HepG2 (cell line): ENCODE data around the gene KIAA1755. TPM values are rescaled to one million over a fixed set of nuclear protein-coding genes. Genes with fewer than 3 reads are reported as not detected.

ENCODE experiments used
- CEBPB ChIP-seq: IDR thresholded peaks from 2 replicates; pipeline ENCODE4 v1.6.1; 2011; ENCODE audit warnings: low read depth, low read length, improper control_type of control experiment, borderline replicate concordance
- CEBPG ChIP-seq: IDR thresholded peaks from 2 replicates; pipeline ENCODE4 v1.6.1; 2016
- ELF3 ChIP-seq: IDR thresholded peaks from 2 replicates; pipeline ENCODE4 v1.6.1; 2016; ENCODE audit warnings: missing genetic modification reagents, missing compliant biosample characterization
- FOXA3 ChIP-seq: IDR thresholded peaks from 2 replicates; pipeline ENCODE4 v1.6.1; 2016; ENCODE audit warnings: missing genetic modification reagents, missing compliant biosample characterization
- IRF2 ChIP-seq: IDR thresholded peaks from 2 replicates; pipeline ENCODE4 v1.6.1; 2018; ENCODE audit warnings: missing genetic modification reagents, missing compliant biosample characterization
- JUNB ChIP-seq: sonication (generic); formaldehyde crosslinking; IDR thresholded peaks from 2 replicates; pipeline ENCODE4 v1.8.0; 2022; ENCODE audit warnings: missing genetic modification reagents, mild to moderate bottlenecking, borderline replicate concordance
- MTA3 ChIP-seq: sonication (generic); formaldehyde crosslinking; IDR thresholded peaks from 2 replicates; pipeline ENCODE4 v1.4.0; 2020; ENCODE audit warnings: missing genetic modification reagents
- NFATC3 ChIP-seq: sonication (generic); formaldehyde crosslinking; IDR thresholded peaks from 2 replicates; pipeline ENCODE4 v1.5.1; 2020; ENCODE audit warnings: mild to moderate bottlenecking, missing genetic modification reagents
- PPARG ChIP-seq: conservative IDR thresholded peaks from 2 replicates; pipeline ENCODE4 v1.6.1; 2016; ENCODE audit warnings: missing biosample characterization, missing genetic modification reagents
- RXRB ChIP-seq: IDR thresholded peaks from 2 replicates; pipeline ENCODE4 v1.6.1; 2016; ENCODE audit warnings: borderline replicate concordance, missing genetic modification reagents, missing compliant biosample characterization
- STAG1 ChIP-seq: sonication (generic); formaldehyde crosslinking; IDR thresholded peaks from 2 replicates; pipeline ENCODE4 v1.4.0; 2020; ENCODE audit warnings: missing genetic modification reagents
- ZNF251 ChIP-seq: sonication (generic); formaldehyde crosslinking; IDR thresholded peaks from 2 replicates; pipeline ENCODE4 v1.9.0; 2021; ENCODE audit warnings: mild to moderate bottlenecking, missing genetic modification reagents
- ZNF558 ChIP-seq: sonication (generic); formaldehyde crosslinking; IDR thresholded peaks from 2 replicates; pipeline ENCODE4 v1.9.0; 2022; ENCODE audit warnings: mild to moderate bottlenecking, missing genetic modification reagents, borderline replicate concordance
- ZNF75D ChIP-seq: sonication (generic); formaldehyde crosslinking; IDR thresholded peaks from 2 replicates; pipeline ENCODE4 v1.8.1; 2023; ENCODE audit warnings: missing genetic modification reagents, mild to moderate bottlenecking, borderline replicate concordance
- ZNF782 ChIP-seq: sonication (generic); formaldehyde crosslinking; IDR thresholded peaks from 2 replicates; pipeline ENCODE4 v1.4.0; 2020; ENCODE audit warnings: missing genetic modification reagents, mild to moderate bottlenecking, borderline replicate concordance
- ZNF792 ChIP-seq: IDR thresholded peaks from 2 replicates; pipeline ENCODE4 v1.6.1; 2016
- polyA plus RNA-seq, 8 experiments: library from polyadenylated mRNA; depleted of rRNA in 3 of 8; stranded (reverse) in 7 of 8; unstranded in 1 of 8; fragments of >200 nt; fragmentation: Illumina TruSeq in 4 of 8; extraction: Trizol in 4 of 8; gene quantifications; 2 replicates each; pipeline versions ENCODE4 v1.2.1 to v1.2.3, GENCODE V29; 2011 to 2016; ENCODE audit warnings: low read depth in 4 of 8, missing spikeins in 1 of 8, mixed read lengths in 1 of 8; ENCODE audit not compliant: insufficient read depth in 1 of 8
- total RNA-seq, 5 experiments: library from RNA; depleted of rRNA; stranded (reverse); fragments of >200 nt; fragmentation: Illumina TruSeq; extraction: Trizol; gene quantifications; 2 replicates each; pipeline ENCODE4 v1.2.3, GENCODE V29; 2016; ENCODE audit warnings: low read depth in 1 of 5
- TF ChIP-seq, protein P1 (sequence below): sonication (generic); formaldehyde crosslinking; IDR thresholded peaks from 2 replicates; pipeline ENCODE4 v1.8.1; 2022; ENCODE audit warnings: low read depth, mild to moderate bottlenecking, missing genetic modification reagents
- TF ChIP-seq, protein P2 (sequence below): sonication (generic); formaldehyde crosslinking; IDR thresholded peaks from 2 replicates; pipeline ENCODE4 v1.5.1; 2020; ENCODE audit warnings: missing genetic modification reagents, mild to moderate bottlenecking, borderline replicate concordance
- TF ChIP-seq, protein P3 (sequence below): IDR thresholded peaks from 2 replicates; pipeline ENCODE4 v1.6.1; 2012; ENCODE audit warnings: low read depth, low read length, improper control_type of control experiment
- TF ChIP-seq, protein P4 (sequence below): sonication (generic); formaldehyde crosslinking; IDR thresholded peaks from 2 replicates; pipeline ENCODE4 v1.5.0; 2020; ENCODE audit warnings: mild to moderate bottlenecking, missing genetic modification reagents

Gene KIAA1755
- total and polyA plus RNA-seq, 2 of the 13 experiments (the other 11 are each of a cell fraction or from before 2014, with no cell fraction given) = 0.04 TPM; not detected in 1

DNA sequence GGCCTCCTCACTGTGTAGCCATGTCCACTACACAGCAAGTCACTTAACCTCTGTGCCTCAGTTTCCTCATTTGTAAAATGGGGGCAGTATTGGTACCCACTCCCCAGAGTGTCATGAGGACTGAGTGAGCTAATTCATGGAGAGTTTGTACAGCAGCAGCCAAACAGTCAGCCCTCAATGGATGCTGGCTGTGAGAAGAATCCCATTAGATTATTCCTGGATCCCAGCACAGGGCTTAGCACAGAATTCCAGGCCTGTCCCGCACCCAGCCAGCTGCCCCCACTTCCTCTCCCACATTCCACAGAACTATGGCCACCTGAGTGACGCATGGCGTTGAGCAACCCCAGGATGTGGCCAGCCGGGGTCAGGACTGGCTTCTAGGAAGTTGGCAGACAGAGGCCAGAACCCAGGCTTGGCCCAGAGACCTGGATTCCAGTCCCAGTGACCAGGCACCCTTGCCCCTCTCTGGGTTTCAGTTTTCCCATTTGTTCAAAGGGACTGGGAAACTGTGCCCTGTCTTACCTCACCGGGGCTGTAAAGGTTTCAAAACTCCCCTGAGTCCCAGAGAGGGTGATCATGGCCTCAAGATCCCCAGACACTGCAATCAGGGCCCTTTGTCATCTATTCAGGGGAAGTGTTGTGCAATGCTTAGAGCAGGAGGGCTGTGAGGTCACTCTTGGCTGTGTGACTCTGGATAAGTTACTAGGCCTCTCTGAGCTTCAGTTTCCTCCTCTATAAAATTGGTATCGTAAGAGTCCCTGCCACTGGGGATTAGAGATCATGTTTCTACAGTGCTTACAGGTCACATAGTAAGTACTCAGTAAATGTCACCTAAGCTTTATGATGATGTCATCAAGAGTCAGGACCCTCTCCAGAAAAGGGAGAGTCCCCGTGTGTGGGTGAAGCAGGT lies 92.4 kb downstream of the KIAA1755 start (continued):
- TF ChIP-seq ZNF558 (CRISPR knock-in tag) (no peak), MTA3 (CRISPR knock-in tag) (no peak), ZNF75D (CRISPR knock-in tag) (no peak), ZNF251 (CRISPR knock-in tag) (no peak), STAG1 (CRISPR knock-in tag) (peak; percentile 33), ZNF792 (CRISPR knock-in tag) (peak; percentile 39; the same call in 1 of the 2 replicates), ELF3 (peak; percentile 94), IRF2 (CRISPR knock-in tag) (no peak), JUNB (no peak), FOXA3 (CRISPR knock-in tag) (peak; percentile 74; the same call in 1 of the 2 replicates), CEBPG (CRISPR knock-in tag) (peak; percentile 94), ZNF782 (no peak), CEBPB (peak; percentile 96), PPARG (CRISPR knock-in tag) (no peak), RXRB (CRISPR knock-in tag) (peak; percentile 88; the same call in 1 of the 2 replicates), NFATC3 (CRISPR knock-in tag) (no peak)
- TF ChIP-seq, protein P1, sequence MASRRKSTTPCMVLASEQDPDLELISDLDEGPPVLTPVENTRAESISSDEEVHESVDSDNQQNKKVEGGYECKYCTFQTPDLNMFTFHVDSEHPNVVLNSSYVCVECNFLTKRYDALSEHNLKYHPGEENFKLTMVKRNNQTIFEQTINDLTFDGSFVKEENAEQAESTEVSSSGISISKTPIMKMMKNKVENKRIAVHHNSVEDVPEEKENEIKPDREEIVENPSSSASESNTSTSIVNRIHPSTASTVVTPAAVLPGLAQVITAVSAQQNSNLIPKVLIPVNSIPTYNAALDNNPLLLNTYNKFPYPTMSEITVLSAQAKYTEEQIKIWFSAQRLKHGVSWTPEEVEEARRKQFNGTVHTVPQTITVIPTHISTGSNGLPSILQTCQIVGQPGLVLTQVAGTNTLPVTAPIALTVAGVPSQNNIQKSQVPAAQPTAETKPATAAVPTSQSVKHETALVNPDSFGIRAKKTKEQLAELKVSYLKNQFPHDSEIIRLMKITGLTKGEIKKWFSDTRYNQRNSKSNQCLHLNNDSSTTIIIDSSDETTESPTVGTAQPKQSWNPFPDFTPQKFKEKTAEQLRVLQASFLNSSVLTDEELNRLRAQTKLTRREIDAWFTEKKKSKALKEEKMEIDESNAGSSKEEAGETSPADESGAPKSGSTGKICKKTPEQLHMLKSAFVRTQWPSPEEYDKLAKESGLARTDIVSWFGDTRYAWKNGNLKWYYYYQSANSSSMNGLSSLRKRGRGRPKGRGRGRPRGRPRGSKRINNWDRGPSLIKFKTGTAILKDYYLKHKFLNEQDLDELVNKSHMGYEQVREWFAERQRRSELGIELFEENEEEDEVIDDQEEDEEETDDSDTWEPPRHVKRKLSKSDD (CRISPR knock-in tag) = no peak
- TF ChIP-seq, protein P2, sequence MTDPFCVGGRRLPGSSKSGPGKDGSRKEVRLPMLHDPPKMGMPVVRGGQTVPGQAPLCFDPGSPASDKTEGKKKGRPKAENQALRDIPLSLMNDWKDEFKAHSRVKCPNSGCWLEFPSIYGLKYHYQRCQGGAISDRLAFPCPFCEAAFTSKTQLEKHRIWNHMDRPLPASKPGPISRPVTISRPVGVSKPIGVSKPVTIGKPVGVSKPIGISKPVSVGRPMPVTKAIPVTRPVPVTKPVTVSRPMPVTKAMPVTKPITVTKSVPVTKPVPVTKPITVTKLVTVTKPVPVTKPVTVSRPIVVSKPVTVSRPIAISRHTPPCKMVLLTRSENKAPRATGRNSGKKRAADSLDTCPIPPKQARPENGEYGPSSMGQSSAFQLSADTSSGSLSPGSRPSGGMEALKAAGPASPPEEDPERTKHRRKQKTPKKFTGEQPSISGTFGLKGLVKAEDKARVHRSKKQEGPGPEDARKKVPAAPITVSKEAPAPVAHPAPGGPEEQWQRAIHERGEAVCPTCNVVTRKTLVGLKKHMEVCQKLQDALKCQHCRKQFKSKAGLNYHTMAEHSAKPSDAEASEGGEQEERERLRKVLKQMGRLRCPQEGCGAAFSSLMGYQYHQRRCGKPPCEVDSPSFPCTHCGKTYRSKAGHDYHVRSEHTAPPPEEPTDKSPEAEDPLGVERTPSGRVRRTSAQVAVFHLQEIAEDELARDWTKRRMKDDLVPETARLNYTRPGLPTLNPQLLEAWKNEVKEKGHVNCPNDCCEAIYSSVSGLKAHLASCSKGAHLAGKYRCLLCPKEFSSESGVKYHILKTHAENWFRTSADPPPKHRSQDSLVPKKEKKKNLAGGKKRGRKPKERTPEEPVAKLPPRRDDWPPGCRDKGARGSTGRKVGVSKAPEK (CRISPR knock-in tag) = no peak
- TF ChIP-seq, protein P3, sequence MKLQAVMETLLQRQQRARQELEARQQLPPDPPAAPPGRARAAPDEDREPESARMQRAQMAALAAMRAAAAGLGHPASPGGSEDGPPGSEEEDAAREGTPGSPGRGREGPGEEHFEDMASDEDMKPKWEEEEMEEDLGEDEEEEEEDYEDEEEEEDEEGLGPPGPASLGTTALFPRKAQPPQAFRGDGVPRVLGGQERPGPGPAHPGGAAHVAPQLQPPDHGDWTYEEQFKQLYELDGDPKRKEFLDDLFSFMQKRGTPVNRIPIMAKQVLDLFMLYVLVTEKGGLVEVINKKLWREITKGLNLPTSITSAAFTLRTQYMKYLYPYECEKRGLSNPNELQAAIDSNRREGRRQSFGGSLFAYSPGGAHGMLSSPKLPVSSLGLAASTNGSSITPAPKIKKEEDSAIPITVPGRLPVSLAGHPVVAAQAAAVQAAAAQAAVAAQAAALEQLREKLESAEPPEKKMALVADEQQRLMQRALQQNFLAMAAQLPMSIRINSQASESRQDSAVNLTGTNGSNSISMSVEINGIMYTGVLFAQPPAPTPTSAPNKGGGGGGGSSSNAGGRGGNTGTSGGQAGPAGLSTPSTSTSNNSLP = no peak
- TF ChIP-seq, protein P4, sequence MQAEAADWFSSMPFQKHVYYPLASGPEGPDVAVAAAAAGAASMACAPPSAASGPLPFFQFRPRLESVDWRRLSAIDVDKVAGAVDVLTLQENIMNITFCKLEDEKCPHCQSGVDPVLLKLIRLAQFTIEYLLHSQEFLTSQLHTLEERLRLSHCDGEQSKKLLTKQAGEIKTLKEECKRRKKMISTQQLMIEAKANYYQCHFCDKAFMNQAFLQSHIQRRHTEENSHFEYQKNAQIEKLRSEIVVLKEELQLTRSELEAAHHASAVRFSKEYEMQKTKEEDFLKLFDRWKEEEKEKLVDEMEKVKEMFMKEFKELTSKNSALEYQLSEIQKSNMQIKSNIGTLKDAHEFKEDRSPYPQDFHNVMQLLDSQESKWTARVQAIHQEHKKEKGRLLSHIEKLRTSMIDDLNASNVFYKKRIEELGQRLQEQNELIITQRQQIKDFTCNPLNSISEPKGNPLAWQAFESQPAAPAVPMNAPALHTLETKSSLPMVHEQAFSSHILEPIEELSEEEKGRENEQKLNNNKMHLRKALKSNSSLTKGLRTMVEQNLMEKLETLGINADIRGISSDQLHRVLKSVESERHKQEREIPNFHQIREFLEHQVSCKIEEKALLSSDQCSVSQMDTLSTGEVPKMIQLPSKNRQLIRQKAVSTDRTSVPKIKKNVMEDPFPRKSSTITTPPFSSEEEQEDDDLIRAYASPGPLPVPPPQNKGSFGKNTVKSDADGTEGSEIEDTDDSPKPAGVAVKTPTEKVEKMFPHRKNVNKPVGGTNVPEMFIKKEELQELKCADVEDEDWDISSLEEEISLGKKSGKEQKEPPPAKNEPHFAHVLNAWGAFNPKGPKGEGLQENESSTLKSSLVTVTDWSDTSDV (CRISPR knock-in tag) = no peak
